Cardiac muscle cell (in vitro differentiated cells and primary cell): Measurements from ENCODE around the gene DOCK4. TPM values are rescaled to one million over a fixed set of nuclear protein-coding genes. Genes with fewer than 3 reads are reported as not detected.
A peak's percentile ranks its signal among the peaks of the same experiment; 100 is the strongest.

Experiments used
- DNase-seq, 2 donors: peaks; one replicate each; pipeline versions ENCODE4 v3.0.0 to v3.0.0-alpha.2; 2010 to 2017; ENCODE audit warnings: low read depth in 1 of 2, low spot score in 1 of 2
- H3K27ac ChIP-seq: fragments of 200-600 bp; sonication (generic); 2 replicates; pipeline ENCODE4 v1.5.1; 2016
- H3K27me3 ChIP-seq: fragments of 200-600 bp; sonication (generic); 2 replicates; pipeline ENCODE4 v1.6.0; 2016; ENCODE audit warnings: control low read depth
- H3K36me3 ChIP-seq: fragments of 200-600 bp; sonication (generic); 2 replicates; pipeline ENCODE4 v1.5.1; 2016; ENCODE audit warnings: control low read depth
- H3K4me1 ChIP-seq: fragments of 200-600 bp; sonication (generic); 2 replicates; pipeline ENCODE4 v1.8.1; 2017; ENCODE audit warnings: low read depth, mild to moderate bottlenecking, mixed run types
- H3K4me3 ChIP-seq: fragments of 200-600 bp; sonication (generic); 2 replicates; pipeline ENCODE4 v1.5.1; 2016; ENCODE audit warnings: mild to moderate bottlenecking
- H3K9me3 ChIP-seq: fragments of 200-600 bp; sonication (generic); 2 replicates; pipeline ENCODE4 v1.5.1; 2017; ENCODE audit warnings: low read depth, mild to moderate bottlenecking, control low read depth
- CTCF ChIP-seq: IDR thresholded peaks from 2 replicates; pipeline ENCODE4 v1.5.1; 2012; ENCODE audit warnings: low read depth, mild to moderate bottlenecking, low read length
- polyA plus RNA-seq: library from polyadenylated mRNA; unstranded; fragments of >200 nt; fragmentation: Nextera tagmentation; extraction: Ambion mirVana; gene quantifications from 2 replicates; pipeline ENCODE4 v1.2.1, GENCODE V29; 2016
- total RNA-seq: library from RNA; depleted of rRNA; stranded (reverse); fragments of >200 nt; gene quantifications from 2 replicates; pipeline ENCODE4 v1.2.3, GENCODE V29; 2016

The DOCK4 gene
- total and polyA plus RNA-seq, 2 experiments from 2014 or later, result 5.3 to 11.4 TPM

DNA sequence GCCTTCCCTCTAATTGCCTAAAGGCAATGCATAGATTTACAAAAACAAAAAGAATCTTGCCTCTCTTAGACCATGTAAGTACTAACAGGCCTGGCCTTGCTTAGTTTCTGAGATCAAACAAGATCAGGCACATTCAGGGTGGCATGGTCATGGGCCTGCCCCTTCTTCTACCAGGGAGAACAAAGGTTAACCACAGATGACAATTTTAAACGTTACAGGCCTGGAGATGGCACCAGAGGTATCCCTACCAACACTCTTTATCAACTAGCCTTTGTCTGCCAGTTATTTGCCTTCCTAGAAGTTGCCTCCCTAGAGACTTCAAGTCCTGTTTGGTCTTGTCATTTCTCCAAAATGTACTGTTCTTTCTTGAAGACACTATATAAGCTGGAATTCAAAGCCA is 252.6 kb downstream of the DOCK4 start:
- Histone ChIP-seq H3K4me1 (no peaks in the 10 kb centered on the region), H3K9me3 (no peaks in the 10 kb centered on the region), H3K4me3 (no peak overlapping the region), H3K36me3 (no peaks in the 10 kb centered on the region), H3K27me3 (peaks cover 5% of the 10 kb centered on the region), H3K27ac (no peak overlapping the region)
- no peak for TF ChIP-seq CTCF
- DNase-seq, result peak in 1 of 2 donors; percentile 30

- Histone ChIP-seq H3K9me3 (no peaks in the 10 kb centered on the region), H3K4me3 (no peak overlapping the region), H3K27ac (no peak overlapping the region), H3K36me3 (no peaks in the 10 kb centered on the region), H3K4me1 (no peaks in the 10 kb centered on the region), H3K27me3 (peaks cover 5% of the 10 kb centered on the region)
- no peak for TF ChIP-seq CTCF
- DNase-seq, result no peak
Observed at GRCh38 chr7:111952783-111953182, 253.4 kb downstream of the DOCK4 start.

- Histone ChIP-seq H3K27ac (no peak overlapping the region), H3K9me3 (no peaks in the 10 kb centered on the region), H3K27me3 (no peaks in the 10 kb centered on the region), H3K36me3 (no peaks in the 10 kb centered on the region), H3K4me1 (no peaks in the 10 kb centered on the region), H3K4me3 (no peak overlapping the region)
- DNase-seq, result no peak
- no peak for TF ChIP-seq CTCF
Observed at GRCh38 chr7:111951052-111951451, 255.1 kb downstream of the DOCK4 start.

GRCh38 chr7:111942450-111943081 is 263.6 kb downstream of the DOCK4 start:
- H3K9me3 ChIP-seq, result peaks cover 4% of the 10 kb centered on the region
- no peak overlapping the region for H3K27ac ChIP-seq
- H3K27me3 ChIP-seq, result no peaks in the 10 kb centered on the region
- H3K36me3 ChIP-seq, result no peaks in the 10 kb centered on the region
- H3K4me3 ChIP-seq, result no peak overlapping the region
- no peak for DNase-seq
- TF ChIP-seq CTCF, result no peak
- no peaks in the 10 kb centered on the region for H3K4me1 ChIP-seq

GRCh38 chr7:111937163-111937562 is 269.0 kb downstream of the DOCK4 start:
- Histone ChIP-seq H3K4me3 (no peak overlapping the region), H3K36me3 (no peaks in the 10 kb centered on the region)
- DNase-seq, result no peak

More at GRCh38 chr7:111937163-111937562, 269.0 kb downstream of the DOCK4 start:
- H3K4me1 ChIP-seq, result no peaks in the 10 kb centered on the region
- no peak for TF ChIP-seq CTCF
- no peaks in the 10 kb centered on the region for H3K27me3 ChIP-seq
- H3K27ac ChIP-seq, result no peak overlapping the region
- H3K9me3 ChIP-seq, result no peaks in the 10 kb centered on the region
